Activated CD8-positive, alpha-beta memory T cell treated with anti-CD3 and anti-CD28 coated beads, Interleukin-2, amount 10 ng/mL, durations not matched to agents 7 days and 5 days (primary cell): ENCODE data around the gene ZBTB45. TPM values are rescaled to one million over a fixed set of nuclear protein-coding genes. Genes with fewer than 3 reads are reported as not detected.
"Not testable (repeated sequence)": the region's sequence is repeated elsewhere in the genome, so short reads cannot be mapped to it uniquely, and the experiment has no call there.

Experiments
- ATAC-seq: fragments of 150-1000 bp; cut with Tn5 transposase; one replicate; pipeline ENCODE4 v1.10.0; 2021; ENCODE audit warnings: moderate library complexity
- CTCF ChIA-PET: fragments of 350-600 bp; sonication (Branson Sonifier 250); formaldehyde crosslinking; loops from one replicate; lab custom pipeline; 2021; ENCODE audit warnings: antibody characterized with exemption; lab: Charles Lee
- DNase-seq: peaks from one replicate; pipeline ENCODE4 v3.0.0-alpha.2; 2020
- H3K27ac Mint-ChIP-seq: one replicate; pipeline ENCODE4 v1.8.0; 2021; ENCODE audit warnings: mild to moderate bottlenecking, mixed read lengths
- H3K27me3 Mint-ChIP-seq: one replicate; pipeline ENCODE4 v1.8.0; 2021; ENCODE audit warnings: mixed read lengths
- H3K36me3 Mint-ChIP-seq: one replicate; pipeline ENCODE4 v1.8.0; 2021; ENCODE audit warnings: mild to moderate bottlenecking, mixed read lengths
- H3K4me1 Mint-ChIP-seq: one replicate; pipeline ENCODE4 v1.8.0; 2021; ENCODE audit warnings: mixed read lengths
- H3K4me3 Mint-ChIP-seq: one replicate; pipeline ENCODE4 v1.8.0; 2021; ENCODE audit warnings: mild to moderate bottlenecking, moderate library complexity, mixed read lengths
- H3K9me3 Mint-ChIP-seq: one replicate; pipeline ENCODE4 v1.8.0; 2022; ENCODE audit warnings: low read depth, mixed read lengths
- total RNA-seq, 2 experiments: library from RNA; stranded (reverse); gene quantifications; one replicate each; pipeline ENCODE4 v1.2.3, GENCODE V29; 2021

ZBTB45 gene
- total RNA-seq, 2 experiments from 2014 or later: 15.1 to 16.9 TPM

GRCh38 chr19:58516964-58517833 is 2.4 kb downstream of the ZBTB45 start:
- Mint-ChIP-seq H3K4me1 (peaks cover 63% of the 10 kb centered on the region), H3K4me3 (no peak overlapping the region), H3K27ac (no peak overlapping the region), H3K27me3 (no peaks in the 10 kb centered on the region), H3K9me3 (no peaks in the 10 kb centered on the region), H3K36me3 (peaks cover 9% of the 10 kb centered on the region)
- no peak for ATAC-seq
- CTCF ChIA-PET: interaction anchor here (0.6 to 7.7 kb wide), 5 partner anchors 12 to 61 kb away, joined by 3 to 153 read pairs (median 30); partner anchors contain the start of gene TRIM28
- DNase-seq: peak; percentile 40

GRCh38 chr19:58516246-58516836 is 3.3 kb downstream of the ZBTB45 start:
- peak overlapping the region; percentile 3 for H3K4me3 Mint-ChIP-seq
- H3K27me3 Mint-ChIP-seq: no peaks in the 10 kb centered on the region
- H3K36me3 Mint-ChIP-seq: peaks cover 9% of the 10 kb centered on the region
- no peak overlapping the region for H3K27ac Mint-ChIP-seq
- no peaks in the 10 kb centered on the region for H3K9me3 Mint-ChIP-seq
- CTCF ChIA-PET: interaction anchor here (0.6 to 7.7 kb wide), 2 partner anchors 13 to 62 kb away, joined by 3 to 153 read pairs; no protein-coding TSS in a partner anchor
- DNase-seq: no peak
- ATAC-seq: no peak
- peaks cover 62% of the 10 kb centered on the region for H3K4me1 Mint-ChIP-seq

GRCh38 chr19:58515259-58515658 is 4.4 kb downstream of the ZBTB45 start:
- no peaks in the 10 kb centered on the region for H3K27me3 Mint-ChIP-seq
- DNase-seq (no peak), ATAC-seq (no peak)
- H3K27ac Mint-ChIP-seq: peak overlapping the region; percentile 69
- H3K9me3 Mint-ChIP-seq: no peaks in the 10 kb centered on the region
- peaks cover 9% of the 10 kb centered on the region for H3K36me3 Mint-ChIP-seq
- H3K4me3 Mint-ChIP-seq: peak overlapping the region; percentile 4
- peaks cover 56% of the 10 kb centered on the region for H3K4me1 Mint-ChIP-seq
- CTCF ChIA-PET: interaction anchor here (1.1 to 3.5 kb wide), 2 partner anchors 15 to 65 kb away, joined by 3 to 41 read pairs; no protein-coding TSS in a partner anchor

- no peak for ATAC-seq
- CTCF ChIA-PET: interaction anchor here (0.6 to 3.5 kb wide), 34 partner anchors 9 to 356 kb away, joined by 3 to 41 read pairs (median 4); partner anchors contain the start of genes CHMP2A, MZF1, TRIM28 and ZNF132
- peaks cover 50% of the 10 kb centered on the region for H3K4me1 Mint-ChIP-seq
These were observed 5.0 kb downstream of the ZBTB45 start for GRCh38 chr19:58514564-58515022.

GRCh38 chr19:58513694-58514563 is 5.7 kb downstream of the ZBTB45 start:
- CTCF ChIA-PET: interaction anchor here (0.6 to 3.5 kb wide), 33 partner anchors 9 to 355 kb away, joined by 3 to 41 read pairs (median 4); partner anchors contain the start of genes CHMP2A, MZF1, TRIM28 and ZNF132
- Mint-ChIP-seq H3K27me3 (no peaks in the 10 kb centered on the region), H3K4me3 (peak overlapping the region; percentile 79), H3K27ac (peak overlapping the region; percentile 88), H3K4me1 (peaks cover 48% of the 10 kb centered on the region), H3K36me3 (peaks cover 9% of the 10 kb centered on the region), H3K9me3 (no peaks in the 10 kb centered on the region)
- peak; percentile 97 for DNase-seq
- peak; percentile 94 for ATAC-seq

More at GRCh38 chr19:58514564-58515022, 5.0 kb downstream of the ZBTB45 start:
- Mint-ChIP-seq H3K27me3 (no peaks in the 10 kb centered on the region), H3K4me3 (peak overlapping the region; percentile 79), H3K27ac (peak overlapping the region; percentile 85), H3K9me3 (no peaks in the 10 kb centered on the region), H3K36me3 (peaks cover 9% of the 10 kb centered on the region)
- DNase-seq: no peak

GRCh38 chr19:58513213-58513693 is 6.4 kb downstream of the ZBTB45 start:
- H3K4me3 Mint-ChIP-seq: no peak overlapping the region
- CTCF ChIA-PET: interaction anchor here (1.0 to 3.5 kb wide), 20 partner anchors 8 to 187 kb away, joined by 3 to 41 read pairs (median 6); partner anchors contain the start of genes CHMP2A, MZF1, TRIM28 and ZNF324B
- peak overlapping the region; percentile 88 for H3K27ac Mint-ChIP-seq
- H3K36me3 Mint-ChIP-seq: peaks cover 9% of the 10 kb centered on the region
- H3K9me3 Mint-ChIP-seq: no peaks in the 10 kb centered on the region
- no peak for DNase-seq
- no peaks in the 10 kb centered on the region for H3K27me3 Mint-ChIP-seq
- H3K4me1 Mint-ChIP-seq: peaks cover 41% of the 10 kb centered on the region
- no peak for ATAC-seq

- H3K9me3 Mint-ChIP-seq: peaks cover 8% of the 10 kb centered on the region
- H3K4me1 Mint-ChIP-seq: peaks cover 28% of the 10 kb centered on the region
- ATAC-seq: no peak
- H3K4me3 Mint-ChIP-seq: no peak within 1 kb of the TSS
- DNase-seq: no peak
- H3K36me3 Mint-ChIP-seq: peaks cover 15% of the 10 kb centered on the region
- H3K27ac Mint-ChIP-seq: no peak within 1 kb of the TSS
- H3K27me3 Mint-ChIP-seq: no peaks in the 10 kb centered on the region
- CTCF ChIA-PET: interaction anchor here (1.8 to 3.5 kb wide), 3 partner anchors 8 to 69 kb away, joined by 4 to 41 read pairs (median 29); partner anchors contain the start of gene ZBTB45
These were observed 8.0 kb downstream of the ZBTB45 start, which contains the start of gene SLC27A5 for GRCh38 chr19:58511353-58512208. SLC27A5 (minus strand) TSS chr19:58511992; CDS start chr19:58511955, 37 bp downstream.

- peaks cover 10% of the 10 kb centered on the region for H3K9me3 Mint-ChIP-seq
- no peak for DNase-seq
- no peak for ATAC-seq
- CTCF ChIA-PET: interaction anchor here (1.8 kb wide), 1 partner anchor 10 kb away, joined by 4 read pairs; the partner anchor contains the start of gene ZBTB45
- no peaks in the 10 kb centered on the region for H3K27me3 Mint-ChIP-seq
- no peak overlapping the region for H3K4me3 Mint-ChIP-seq
- no peak overlapping the region for H3K27ac Mint-ChIP-seq
- peaks cover 8% of the 10 kb centered on the region for H3K36me3 Mint-ChIP-seq
- H3K4me1 Mint-ChIP-seq: peaks cover 18% of the 10 kb centered on the region
These were observed 9.3 kb downstream of the ZBTB45 start for GRCh38 chr19:58510084-58510862.

- Mint-ChIP-seq H3K27ac (no peak overlapping the region), H3K36me3 (peaks cover 8% of the 10 kb centered on the region), H3K4me1 (peaks cover 14% of the 10 kb centered on the region), H3K27me3 (no peaks in the 10 kb centered on the region), H3K4me3 (no peak overlapping the region), H3K9me3 (peaks cover 10% of the 10 kb centered on the region)
- no peak for DNase-seq
- CTCF ChIA-PET: interaction anchor here (1.2 to 1.8 kb wide), 2 partner anchors 10 kb away, joined by 3 to 4 read pairs; partner anchors contain the start of gene ZBTB45
- no peak for ATAC-seq
These were observed 9.9 kb downstream of the ZBTB45 start for GRCh38 chr19:58509731-58510083.

GRCh38 chr19:58507602-58508223 is 11.9 kb downstream of the ZBTB45 start:
- CTCF ChIA-PET, DNase-seq, ATAC-seq, H3K4me1 Mint-ChIP-seq, H3K9me3 Mint-ChIP-seq, H3K27me3 Mint-ChIP-seq, H3K27ac Mint-ChIP-seq, H3K4me3 Mint-ChIP-seq, H3K36me3 Mint-ChIP-seq: not testable (repeated sequence)
